A673 (cell line): Measurements from ENCODE around the gene ITPKB. TPM values are rescaled to one million over a fixed set of nuclear protein-coding genes. Genes with fewer than 3 reads are reported as not detected.

Experiments
- BruUV-seq: library from RNA; stranded (reverse); fragments of 400-500 nt; replicated peaks from 2 replicates; lab custom pipeline; 2021; lab: Mats Ljungman, UMichigan
- CTCF ChIA-PET: fragments of 300-600 bp; sonication (Branson Sonifier 250); formaldehyde crosslinking; loops from one replicate; lab custom pipeline; 2022; ENCODE audit warnings: antibody characterized with exemption; lab: Charles Lee
- POLR2A ChIA-PET: fragments of 300-600 bp; sonication (Branson Sonifier 250); formaldehyde crosslinking; loops from one replicate; lab custom pipeline; 2022; ENCODE audit warnings: antibody characterized with exemption; ENCODE audit not compliant: low non-redundant PET; lab: Charles Lee
- DNase-seq: peaks from one replicate; pipeline ENCODE4 v3.0.0-alpha.2; 2015; ENCODE audit warnings: low spot score
- H3K27ac ChIP-seq: fragments of 200-600 bp; sonication (generic); 2 replicates; pipeline ENCODE4 v1.5.1; 2016; ENCODE audit warnings: mixed run types, low read depth, mild to moderate bottlenecking, mixed read lengths, antibody characterized with exemption, low read length; ENCODE audit not compliant: poor library complexity, severe bottlenecking
- H3K27me3 ChIP-seq: fragments of 200-600 bp; sonication (generic); replicated peaks from 2 replicates; pipeline ENCODE4 v1.6.1; 2017; ENCODE audit warnings: mixed run types, low read depth, mild to moderate bottlenecking, mixed read lengths, antibody characterized with exemption, low read length; ENCODE audit not compliant: insufficient read depth, poor library complexity
- H3K36me3 ChIP-seq: fragments of 200-600 bp; sonication (generic); 2 replicates; pipeline ENCODE4 v1.6.1; 2016; ENCODE audit warnings: mixed run types, mild to moderate bottlenecking, mixed read lengths, antibody characterized with exemption, low read length; ENCODE audit not compliant: insufficient read depth, poor library complexity, severe bottlenecking
- H3K4me1 ChIP-seq: fragments of 200-600 bp; sonication (generic); 2 replicates; pipeline ENCODE4 v1.6.1; 2017; ENCODE audit warnings: mixed run types, mild to moderate bottlenecking, mixed read lengths, antibody characterized with exemption, low read length; ENCODE audit not compliant: insufficient read depth, poor library complexity, severe bottlenecking
- H3K4me3 ChIP-seq: fragments of 200-600 bp; sonication (generic); 2 replicates; pipeline ENCODE4 v1.5.1; 2016; ENCODE audit warnings: low read depth, mixed run types, mild to moderate bottlenecking, mixed read lengths, low read length; ENCODE audit not compliant: poor library complexity, severe bottlenecking
- H3K9me3 ChIP-seq: fragments of 200-600 bp; sonication (generic); 2 replicates; pipeline ENCODE4 v1.6.1; 2016; ENCODE audit warnings: mixed run types, low read depth, mild to moderate bottlenecking, mixed read lengths, antibody characterized with exemption, low read length; ENCODE audit not compliant: poor library complexity, severe bottlenecking
- CTCF ChIP-seq: fragments of 300-800, 200-600 bp; sonication (generic); conservative IDR thresholded peaks from 2 replicates; pipeline ENCODE4 v1.5.1; 2017; ENCODE audit warnings: low read depth, mild to moderate bottlenecking, antibody characterized with exemption, low read length, moderate library complexity, mixed read lengths
- EZH2 ChIP-seq: fragments of 200-600 bp; sonication (generic); IDR thresholded peaks from 2 replicates; pipeline ENCODE4 v1.6.1; 2017; ENCODE audit warnings: borderline replicate concordance, low read depth, mild to moderate bottlenecking, mixed read lengths, antibody characterized with exemption, low read length; ENCODE audit not compliant: poor library complexity, severe bottlenecking
- intact Hi-C: fragments of 100-400 bp; cut with micrococcal nuclease; formaldehyde crosslinking; loops from one replicate; pipeline ENCODE4 v1.10.0; 2022; ENCODE audit not compliant: unreplicated experiment
- total RNA-seq: library from RNA; stranded (reverse); gene quantifications from 2 replicates; pipeline ENCODE4 v1.2.3, GENCODE V29; 2021

The ITPKB gene
- total RNA-seq, 1 experiment from 2014 or later, result 14.1 TPM

- Histone ChIP-seq H3K27me3 (no peaks in the 10 kb centered on the region), H3K27ac (no peak overlapping the region), H3K4me1 (peaks cover 23% of the 10 kb centered on the region), H3K4me3 (no peak overlapping the region), H3K36me3 (no peaks in the 10 kb centered on the region), H3K9me3 (no peaks in the 10 kb centered on the region)
- POLR2A ChIA-PET, result no interaction called here
- BruUV-seq, result no TSS peak
- CTCF ChIA-PET, result no interaction called here
- no peak for DNase-seq
- TF ChIP-seq EZH2, result no peak
- no peak for TF ChIP-seq CTCF
- intact Hi-C loops, result no loop called here
Observed at GRCh38 chr1:226682871-226683814, 55.9 kb downstream of the ITPKB start.

- no peaks in the 10 kb centered on the region for H3K27me3 ChIP-seq
- BruUV-seq, result no TSS peak
- intact Hi-C loops, result no loop called here
- H3K4me1 ChIP-seq, result peaks cover 19% of the 10 kb centered on the region
- no peaks in the 10 kb centered on the region for H3K9me3 ChIP-seq
- no peak for DNase-seq
- CTCF ChIA-PET, result no interaction called here
- H3K36me3 ChIP-seq, result no peaks in the 10 kb centered on the region
- H3K4me3 ChIP-seq, result no peak overlapping the region
- TF ChIP-seq CTCF (no peak), EZH2 (no peak)
- no peak overlapping the region for H3K27ac ChIP-seq
- POLR2A ChIA-PET, result no interaction called here
Observed at GRCh38 chr1:226681652-226682493, 57.2 kb downstream of the ITPKB start.

GRCh38 chr1:226680653-226681052, 58.4 kb downstream of the ITPKB start:
- Histone ChIP-seq H3K4me1 (peaks cover 19% of the 10 kb centered on the region), H3K27me3 (no peaks in the 10 kb centered on the region), H3K4me3 (peak overlapping the region; percentile 10), H3K36me3 (no peaks in the 10 kb centered on the region), H3K27ac (no peak overlapping the region), H3K9me3 (no peaks in the 10 kb centered on the region)
- CTCF ChIA-PET, result no interaction called here
- DNase-seq, result no peak
- POLR2A ChIA-PET, result no interaction called here
- intact Hi-C loops, result no loop called here
- no TSS peak for BruUV-seq
- TF ChIP-seq EZH2 (no peak), CTCF (no peak)
